GM19438 (cell line): ENCODE measurements around the gene URM1.
A peak's percentile ranks its signal among the peaks of the same experiment; 100 is the strongest.

Experiments
- ATAC-seq: cut with Tn5 transposase; IDR thresholded peaks from one replicate; pipeline ENCODE4 v1.9.1; 2021; ENCODE audit warnings: low read depth; ENCODE audit not compliant: unreplicated experiment

The URM1 gene

GRCh38 chr9:128344931-128345605 lies 26.1 kb upstream of the URM1 start:
- ATAC-seq = no peak

- ATAC-seq = no peak
These were observed 22.0 kb upstream of the URM1 start for GRCh38 chr9:128349125-128349524.

DNA sequence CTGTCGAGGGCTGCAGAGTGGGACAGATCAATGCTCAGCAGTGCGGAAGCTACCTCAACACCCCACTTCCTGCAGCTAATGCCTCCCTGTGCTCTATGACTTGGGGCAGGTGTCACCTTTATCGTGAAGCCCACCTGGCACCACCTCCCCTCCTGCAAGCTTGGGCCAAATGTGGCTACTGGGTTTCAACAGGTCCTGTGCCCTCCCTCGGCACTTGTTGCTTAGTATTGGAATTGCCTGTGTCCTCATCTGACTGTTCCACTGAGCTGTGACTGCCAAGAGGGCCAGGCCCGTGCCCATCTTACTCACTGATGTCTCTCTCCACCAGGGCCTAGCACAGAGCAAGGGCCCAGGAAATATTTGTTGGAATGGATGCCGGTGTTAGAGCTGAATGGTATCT lies 21.4 kb upstream of the URM1 start:
- no peak for ATAC-seq

DNA sequence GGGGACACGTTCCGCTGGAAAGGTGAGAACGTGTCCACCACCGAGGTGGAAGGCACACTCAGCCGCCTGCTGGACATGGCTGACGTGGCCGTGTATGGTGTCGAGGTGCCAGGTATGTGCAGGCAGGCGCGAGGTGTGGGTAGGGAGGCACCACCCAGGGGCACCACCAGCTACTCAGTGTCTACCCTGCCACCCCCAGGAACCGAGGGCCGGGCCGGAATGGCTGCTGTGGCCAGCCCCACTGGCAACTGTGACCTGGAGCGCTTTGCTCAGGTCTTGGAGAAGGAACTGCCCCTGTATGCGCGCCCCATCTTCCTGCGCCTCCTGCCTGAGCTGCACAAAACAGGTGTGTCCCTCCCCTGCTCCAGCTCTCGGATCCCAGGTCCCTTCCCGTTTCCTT lies 15.7 kb upstream of the URM1 start:
- no peak for ATAC-seq

DNA sequence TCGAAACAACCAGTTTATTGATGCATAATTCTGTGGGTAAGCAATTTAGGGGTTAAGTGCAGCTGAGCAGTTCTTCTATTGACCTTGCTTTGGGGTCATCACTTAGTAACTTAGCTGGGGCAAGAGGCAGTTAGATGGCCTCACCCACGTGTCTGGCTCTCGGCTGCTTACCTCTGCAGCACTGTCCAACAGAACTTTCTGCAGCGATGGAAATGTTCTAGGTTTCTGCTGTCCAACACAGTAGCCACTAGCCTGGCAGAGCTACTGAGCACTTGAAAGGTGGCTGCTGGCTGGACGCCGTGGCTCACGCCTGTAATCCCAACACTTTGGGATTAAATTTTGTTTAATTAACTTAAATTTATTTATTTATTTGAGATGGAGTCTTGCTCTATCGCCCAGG lies 13.1 kb upstream of the URM1 start:
- ATAC-seq = no peak

GRCh38 chr9:128358861-128359260 lies 12.3 kb upstream of the URM1 start:
- no peak for ATAC-seq

- ATAC-seq = no peak
These were observed 10.3 kb upstream of the URM1 start for GRCh38 chr9:128360826-128361225.

DNA sequence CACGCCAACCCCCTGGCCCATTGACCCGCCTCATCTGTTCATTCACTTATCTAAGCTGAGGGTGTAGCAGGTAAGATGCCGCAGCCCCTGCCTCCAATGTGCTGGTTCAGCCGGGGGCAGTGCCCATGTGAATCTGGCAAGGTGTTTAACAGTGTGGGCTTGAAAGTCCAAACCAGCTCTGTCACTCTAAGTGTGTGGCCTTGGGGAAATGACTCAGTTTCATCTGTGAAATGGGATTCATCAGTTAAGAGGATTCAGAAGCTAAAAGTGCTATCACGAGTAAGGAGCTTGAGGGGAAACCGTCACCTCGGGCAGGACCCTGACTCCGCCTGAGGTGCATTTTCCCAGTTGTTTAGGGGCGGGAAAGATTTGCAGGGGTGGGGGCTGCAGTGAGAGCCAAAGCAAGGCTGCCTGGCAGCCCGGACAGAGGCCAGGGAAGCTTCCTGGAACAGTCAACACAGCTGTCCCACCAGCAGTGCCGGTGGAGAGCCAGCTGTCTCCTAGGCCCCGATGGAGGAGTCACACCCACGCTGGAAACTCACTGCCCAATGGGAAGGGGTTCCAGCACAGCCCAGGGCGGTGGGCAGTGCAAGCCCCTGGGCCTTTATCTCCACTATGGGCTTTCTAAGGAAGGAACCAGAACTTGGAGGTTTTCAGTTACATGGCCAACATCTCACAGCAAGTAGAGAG lies 9.7 kb upstream of the URM1 start:
- ATAC-seq = no peak

- ATAC-seq = peak; percentile 71
These were observed 9.1 kb upstream of the URM1 start for GRCh38 chr9:128361986-128362646.

DNA sequence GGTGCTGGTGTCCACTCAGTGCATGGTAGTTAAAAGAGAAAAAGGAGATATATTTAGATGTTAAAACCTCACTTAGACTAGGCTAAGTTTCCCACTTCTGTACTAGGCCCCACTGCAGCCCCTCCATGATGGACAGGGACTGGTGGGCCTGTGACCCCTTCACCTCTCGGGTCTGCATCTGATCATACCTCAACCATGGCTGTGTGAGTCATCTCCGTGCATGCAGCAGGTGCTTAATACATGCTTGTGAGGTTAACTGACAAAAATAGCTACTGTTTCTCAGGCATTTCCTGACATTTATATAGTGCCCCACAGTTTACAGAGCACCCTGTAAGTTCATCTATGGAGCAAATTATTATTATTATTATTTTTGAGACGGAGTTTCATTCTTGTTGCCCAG lies 8.4 kb upstream of the URM1 start:
- ATAC-seq = no peak

DNA sequence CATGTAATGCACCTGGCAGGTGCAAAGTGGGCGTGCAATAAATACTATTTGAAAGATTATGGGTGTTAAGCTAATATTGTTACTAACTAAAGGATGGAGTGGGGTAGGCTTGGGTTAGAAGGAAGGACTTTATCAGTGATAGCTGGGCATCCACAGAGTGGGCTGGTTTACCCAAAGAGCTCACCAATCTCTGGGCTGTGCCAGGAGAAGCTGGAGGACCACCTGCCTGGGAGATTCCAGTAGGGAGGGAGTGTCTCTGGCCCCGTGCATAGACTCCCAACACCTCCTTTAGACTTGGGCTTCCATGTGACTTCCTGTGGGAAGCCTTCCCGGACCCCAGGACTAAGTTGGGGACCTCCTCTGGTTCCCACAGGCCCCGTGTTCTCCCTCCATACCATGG lies 5.6 kb upstream of the URM1 start:
- ATAC-seq = no peak

DNA sequence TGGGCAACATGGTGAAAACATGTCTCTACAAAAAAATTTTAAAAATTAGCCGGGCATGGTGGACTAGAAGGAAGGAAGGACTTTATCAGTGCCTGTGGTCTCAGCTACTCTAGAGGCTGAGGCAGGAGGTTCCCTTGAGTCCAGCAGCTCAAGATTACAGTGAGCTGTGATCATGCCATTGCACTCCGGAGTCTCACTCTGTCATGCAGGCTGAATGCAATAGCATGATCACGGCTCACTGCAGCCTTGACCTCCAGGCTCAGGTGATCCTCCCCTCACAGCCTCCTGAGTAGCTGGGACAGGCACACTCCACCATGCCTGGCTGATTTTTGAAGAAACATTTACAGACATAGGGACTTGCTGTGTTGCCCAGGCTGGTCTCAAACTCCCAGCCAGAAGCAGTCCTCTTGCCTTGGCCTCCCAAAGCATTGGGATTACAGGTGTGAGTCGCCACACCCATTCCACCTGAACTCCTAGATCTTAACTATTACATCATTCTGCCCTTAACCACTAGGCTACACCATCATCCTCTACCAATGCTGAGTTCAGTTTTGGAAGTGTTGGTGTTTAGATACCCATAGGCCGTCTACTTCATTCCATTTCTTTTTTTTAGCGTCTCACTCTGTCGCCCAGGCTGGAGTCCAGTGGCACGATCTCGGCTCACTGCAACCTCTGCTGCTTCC lies 2.0 kb upstream of the URM1 start:
- no peak for ATAC-seq

- no peak for ATAC-seq
These were observed 815 bp upstream of the URM1 start for GRCh38 chr9:128370367-128370751.

DNA sequence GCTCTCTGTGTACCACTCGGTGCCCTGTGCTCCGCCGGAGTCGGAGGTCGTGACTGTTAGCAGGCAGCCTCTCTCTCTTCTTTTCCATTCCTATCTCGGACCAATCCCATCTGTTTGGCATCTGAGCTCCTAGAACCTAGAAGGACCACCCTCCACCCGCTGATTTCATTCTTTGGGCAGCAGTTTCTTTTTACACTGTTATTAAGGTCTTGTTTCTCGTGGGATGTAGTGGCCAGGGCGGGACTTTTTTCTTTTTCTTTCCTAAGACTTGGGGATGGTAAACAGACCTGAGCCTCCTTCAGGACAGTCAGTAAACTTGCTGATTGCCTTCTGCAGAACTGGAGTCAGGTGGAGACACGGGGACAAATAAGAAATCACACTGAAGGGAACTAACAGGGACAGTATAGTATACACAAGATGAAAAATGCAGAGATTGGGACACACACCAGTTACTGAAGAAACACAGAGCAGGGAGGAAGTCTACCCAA lies 500 bp downstream of the URM1 start:
- no peak for ATAC-seq

DNA sequence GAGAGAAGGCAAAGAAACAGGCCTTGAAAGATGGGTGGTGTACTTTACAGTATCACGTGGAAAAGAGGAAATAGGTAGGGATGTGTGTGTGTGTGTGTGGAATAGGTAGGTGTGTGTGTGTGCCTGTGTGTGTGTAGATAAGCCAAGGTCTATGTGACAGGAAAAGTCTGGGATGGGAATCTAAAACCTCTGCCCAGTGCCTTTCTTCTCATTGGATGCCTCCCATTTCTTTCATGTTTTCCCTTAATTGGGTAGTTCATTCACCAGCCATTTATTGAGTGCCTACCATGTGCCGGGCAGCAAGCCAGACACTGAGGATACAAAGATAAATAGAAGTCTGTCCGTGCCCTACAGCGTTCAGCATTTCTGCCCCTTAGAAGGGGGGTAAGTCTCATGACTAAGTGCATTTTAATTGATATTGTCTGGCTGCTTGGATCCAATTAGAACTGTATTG lies 1.0 kb downstream of the URM1 start:
- ATAC-seq = no peak

GRCh38 chr9:128372784-128373183 lies 1.6 kb downstream of the URM1 start:
- ATAC-seq = no peak

- ATAC-seq = no peak
These were observed 3.1 kb downstream of the URM1 start for GRCh38 chr9:128374221-128374675.

GRCh38 chr9:128375865-128376264 lies 4.7 kb downstream of the URM1 start:
- no peak for ATAC-seq

DNA sequence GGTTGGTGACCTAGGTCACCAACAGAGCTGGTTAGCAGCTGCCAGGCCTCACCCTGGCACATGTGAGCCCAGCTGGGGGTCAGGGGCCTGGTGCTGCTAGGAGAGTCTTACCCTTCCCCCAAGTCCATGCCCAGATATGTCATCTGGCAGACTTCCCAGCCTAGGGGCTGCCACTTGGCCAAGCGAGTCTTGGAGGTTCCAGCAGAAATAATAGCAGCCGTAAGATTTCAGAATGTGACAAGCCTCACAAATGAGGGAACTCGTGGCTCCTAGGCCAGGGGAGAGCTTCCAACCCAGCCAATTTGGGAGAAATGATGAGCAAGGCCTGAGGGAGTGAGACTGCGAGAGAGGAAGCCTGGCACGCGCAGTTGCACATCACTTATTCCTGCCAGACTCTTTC lies 11.1 kb downstream of the URM1 start:
- ATAC-seq = no peak

GRCh38 chr9:128383007-128383753 lies 12.0 kb downstream of the URM1 start:
- ATAC-seq = no peak
